GM21447 (cell line): Measurements from ENCODE around the gene TTN.
"Not testable (repeated sequence)": the region's sequence is repeated elsewhere in the genome, so short reads cannot be mapped to it uniquely, and the experiment has no call there.

Source experiments
- ATAC-seq: cut with Tn5 transposase; IDR thresholded peaks from one replicate; pipeline ENCODE4 v1.9.1; 2021; ENCODE audit not compliant: unreplicated experiment

The TTN gene

GRCh38 chr2:178536037-178536436, 271.2 kb downstream of the TTN start:
- ATAC-seq, result no peak

GRCh38 chr2:178531168-178531567, 276.1 kb downstream of the TTN start:
- no peak for ATAC-seq

- peak; percentile 97 for ATAC-seq
Observed at GRCh38 chr2:178530625-178531142, 276.5 kb downstream of the TTN start.

GRCh38 chr2:178530131-178530530, 277.1 kb downstream of the TTN start:
- ATAC-seq, result no peak

GRCh38 chr2:178529194-178529593, 278.0 kb downstream of the TTN start:
- no peak for ATAC-seq

GRCh38 chr2:178528647-178529046, 278.6 kb downstream of the TTN start:
- no peak for ATAC-seq

- no peak for ATAC-seq
Observed at GRCh38 chr2:178527592-178527991, 279.6 kb downstream of the TTN start.

- no peak for ATAC-seq
Observed at GRCh38 chr2:178526256-178526655, 281.0 kb downstream of the TTN start.

- ATAC-seq, result not testable (repeated sequence)
Observed at GRCh38 chr2:178525460-178525859, 281.8 kb downstream of the TTN start.

- ATAC-seq, result not testable (repeated sequence)
Observed at GRCh38 chr2:178525010-178525409, 282.2 kb downstream of the TTN start.

GRCh38 chr2:178523596-178524134, 283.6 kb downstream of the TTN start:
- no peak for ATAC-seq

- ATAC-seq, result peak; percentile 89
Observed at GRCh38 chr2:178522950-178523595, 284.1 kb downstream of the TTN start.

GRCh38 chr2:178521304-178522150, 285.7 kb downstream of the TTN start:
- no peak for ATAC-seq

GRCh38 chr2:178517496-178517895, 289.7 kb downstream of the TTN start:
- ATAC-seq, result no peak

- peak; percentile 60 for ATAC-seq
Observed at GRCh38 chr2:178514664-178515063, 292.6 kb downstream of the TTN start.

- ATAC-seq, result no peak
Observed at GRCh38 chr2:178513876-178514275, 293.3 kb downstream of the TTN start.

- no peak for ATAC-seq
Observed at GRCh38 chr2:178512484-178512883, 294.7 kb downstream of the TTN start.

GRCh38 chr2:178510384-178510783, 296.8 kb downstream of the TTN start:
- no peak for ATAC-seq

GRCh38 chr2:178508646-178509045, 298.6 kb downstream of the TTN start:
- ATAC-seq, result no peak

GRCh38 chr2:178506949-178507348, 300.3 kb downstream of the TTN start:
- ATAC-seq, result no peak

GRCh38 chr2:178506524-178506923, 300.7 kb downstream of the TTN start:
- no peak for ATAC-seq

GRCh38 chr2:178506101-178506500, 301.1 kb downstream of the TTN start:
- no peak for ATAC-seq
